Measurements from ENCODE around the gene GARIN5B. TPM values are rescaled to one million over a fixed set of nuclear protein-coding genes. Genes with fewer than 3 reads are reported as not detected.

The GARIN5B gene
- total and polyA plus RNA-seq, 2 of the 13 experiments (the other 11 are each of a cell fraction or from before 2014, with no cell fraction given), result not detected

GRCh38 chr19:55410168-55410567 is 47.1 kb upstream of the GARIN5B start:
- no peak overlapping the region for H3K4me3 ChIP-seq (replicated peaks in 1 of 3; ENCODE audit: insufficient read depth in 1 of 3, low read depth in 2 of 3, low read length in 3 of 3)
- peaks cover 0 to 5% of the 10 kb centered on the region in 2 experiments; a peak in 1 of 5 replicates for H3K27me3 ChIP-seq (ENCODE audit: control insufficient read depth in 1 of 2, insufficient read depth in 2 of 2, low read length in 2 of 2)
- H3K9me3 ChIP-seq (ENCODE audit: low read length), result no peaks in the 10 kb centered on the region
- ATAC-seq, result no peak
- H3K79me2 ChIP-seq (ENCODE audit: insufficient read depth, low read length), result peaks cover 16% of the 10 kb centered on the region
- DNase-seq (ENCODE audit: low spot score), result no peak
- no peak for FAIRE-seq
- H3K9ac ChIP-seq (ENCODE audit: insufficient read depth, low read depth, low read length), result no peak overlapping the region
- POLR2A ChIA-PET, result interaction anchor here (1.0 kb wide), 1 partner anchor 130 kb away, joined by 3 read pairs; the partner anchor contains the start of gene HSPBP1
- WGBS (ENCODE audit: low lambda C conversion rate), result 74% methylated on average over 2 of the region's 2 CpGs
- no peak overlapping the region for H3K27ac ChIP-seq (ENCODE audit: extremely low read length, insufficient read depth, low read length)
- H3K4me1 ChIP-seq (ENCODE audit: insufficient read depth, low read length), result peaks cover 26% of the 10 kb centered on the region
- peaks cover 4% of the 10 kb centered on the region in 2 experiments; a peak in 2 of 5 replicates for H3K36me3 ChIP-seq (replicated peaks in 1 of 2; ENCODE audit: control insufficient read depth in 1 of 2, insufficient read depth in 2 of 2, low read length in 2 of 2)
- TF ChIP-seq PREB (CRISPR knock-in tag; IDR thresholded peaks at IDR 0.05) (no peak), NFATC3 (CRISPR knock-in tag; IDR thresholded peaks at IDR 0.05) (no peak), SMYD3 (CRISPR knock-in tag; IDR thresholded peaks at IDR 0.05) (no peak), ZNF383 (CRISPR knock-in tag; IDR thresholded peaks at IDR 0.05; ENCODE audit: borderline replicate concordance) (no peak), POGK (CRISPR knock-in tag; conservative IDR thresholded peaks at IDR 0.05) (no peak), TEF (CRISPR knock-in tag; IDR thresholded peaks at IDR 0.05) (no peak), ZSCAN20 (CRISPR knock-in tag; IDR thresholded peaks at IDR 0.05; ENCODE audit: borderline replicate concordance) (no peak), KDM4B (CRISPR knock-in tag; IDR thresholded peaks at IDR 0.05) (no peak), SMC3 (IDR thresholded peaks at IDR 0.05; ENCODE audit: low read length) (no peak), KAT7 (CRISPR knock-in tag; IDR thresholded peaks at IDR 0.05; ENCODE audit: borderline replicate concordance) (no peak), ZNF607 (CRISPR knock-in tag; IDR thresholded peaks at IDR 0.05; ENCODE audit: borderline replicate concordance) (no peak), ZNF143 (CRISPR knock-in tag; IDR thresholded peaks at IDR 0.05) (no peak), ZNF232 (CRISPR knock-in tag; IDR thresholded peaks at IDR 0.05; ENCODE audit: borderline replicate concordance) (no peak)
- H4K20me1 ChIP-seq (ENCODE audit: insufficient read depth, low read length), result no peaks in the 10 kb centered on the region
- no peak overlapping the region for H2AFZ ChIP-seq (ENCODE audit: low read length)
- intact Hi-C loops (cut with micrococcal nuclease; ENCODE audit: unreplicated experiment) (no loop called here), in situ Hi-C loops (cut with HindIII; ENCODE audit: extremely low pct_ligation_motif_present, low pct_unique_long_range_greater_than_20kb) (no loop called here)
- no peak overlapping the region for H3K4me2 ChIP-seq (ENCODE audit: low read depth, low read length)
- BruUV-seq (replicated peaks), result no TSS peak
- CTCF ChIA-PET (ENCODE audit: low intra/inter-chr PET ratio, low total read pairs), result no interaction called here
